ENCODE data around the gene GRID1.
"Not testable (repeated sequence)": the region's sequence is repeated elsewhere in the genome, so short reads cannot be mapped to it uniquely, and the experiment has no call there.

The GRID1 gene

GRCh38 chr10:86056672-86057071 lies 309.9 kb downstream of the GRID1 start:
- DNase-seq: no peak

GRCh38 chr10:86055928-86056327 lies 310.7 kb downstream of the GRID1 start:
- DNase-seq: no peak

GRCh38 chr10:86053675-86054074 lies 312.9 kb downstream of the GRID1 start:
- no peak for DNase-seq

GRCh38 chr10:86051586-86051985 lies 315.0 kb downstream of the GRID1 start:
- DNase-seq: no peak

GRCh38 chr10:86049442-86049841 lies 317.2 kb downstream of the GRID1 start:
- no peak for DNase-seq

GRCh38 chr10:86048973-86049372 lies 317.6 kb downstream of the GRID1 start:
- DNase-seq: no peak

- DNase-seq: no peak
These were observed 318.0 kb downstream of the GRID1 start for GRCh38 chr10:86048571-86048970.

- no peak for DNase-seq
These were observed 319.0 kb downstream of the GRID1 start for GRCh38 chr10:86047588-86047987.

GRCh38 chr10:86046845-86047460 lies 319.6 kb downstream of the GRID1 start:
- DNase-seq: no peak

GRCh38 chr10:86045896-86046295 lies 320.7 kb downstream of the GRID1 start:
- DNase-seq: no peak

GRCh38 chr10:86044029-86044428 lies 322.6 kb downstream of the GRID1 start:
- no peak for DNase-seq

GRCh38 chr10:86043236-86043635 lies 323.4 kb downstream of the GRID1 start:
- no peak for DNase-seq

GRCh38 chr10:86042161-86042560 lies 324.4 kb downstream of the GRID1 start:
- no peak for DNase-seq

GRCh38 chr10:86041116-86041515 lies 325.5 kb downstream of the GRID1 start:
- DNase-seq: no peak

GRCh38 chr10:86038371-86038770 lies 328.2 kb downstream of the GRID1 start:
- no peak for DNase-seq

- DNase-seq: no peak
These were observed 329.5 kb downstream of the GRID1 start for GRCh38 chr10:86037096-86037495.

GRCh38 chr10:86036544-86036831 lies 330.1 kb downstream of the GRID1 start:
- no peak for DNase-seq

- no peak for DNase-seq
These were observed 330.6 kb downstream of the GRID1 start for GRCh38 chr10:86035791-86036543.

GRCh38 chr10:86034710-86035109 lies 331.9 kb downstream of the GRID1 start:
- DNase-seq: no peak

GRCh38 chr10:86033581-86033980 lies 333.0 kb downstream of the GRID1 start:
- DNase-seq: no peak

GRCh38 chr10:86032087-86032486 lies 334.5 kb downstream of the GRID1 start:
- DNase-seq: not testable (repeated sequence)

GRCh38 chr10:86030312-86030711 lies 336.3 kb downstream of the GRID1 start:
- DNase-seq: no peak

- no peak for DNase-seq
These were observed 339.2 kb downstream of the GRID1 start for GRCh38 chr10:86027346-86027745.

GRCh38 chr10:86025509-86025908 lies 341.1 kb downstream of the GRID1 start:
- no peak for DNase-seq
